ENCODE measurements around the gene TMEM236.

The TMEM236 gene

GRCh38 chr10:17751781-17752445 lies at the start of gene TMEM236:
Gene TMEM236 (plus strand): TSS chr10:17752201. CDS start chr10:17752296, 95 bp downstream.
- no peak for TF ChIP-seq CTCF (IDR thresholded peaks at IDR 0.05)

GRCh38 chr10:17703706-17704105 lies 48.3 kb upstream of the TMEM236 start:
- TF ChIP-seq CTCF (IDR thresholded peaks at IDR 0.05): no peak

GRCh38 chr10:17708821-17709220 lies 43.2 kb upstream of the TMEM236 start:
- no peak for TF ChIP-seq CTCF (IDR thresholded peaks at IDR 0.05)

- TF ChIP-seq CTCF (IDR thresholded peaks at IDR 0.05): no peak
Observed at GRCh38 chr10:17709492-17709891, 42.5 kb upstream of the TMEM236 start.

GRCh38 chr10:17710181-17710580 lies 41.8 kb upstream of the TMEM236 start:
- no peak for TF ChIP-seq CTCF (IDR thresholded peaks at IDR 0.05)

GRCh38 chr10:17712053-17712452 lies 39.9 kb upstream of the TMEM236 start:
- TF ChIP-seq CTCF (IDR thresholded peaks at IDR 0.05): no peak

- TF ChIP-seq CTCF (IDR thresholded peaks at IDR 0.05): no peak
Observed at GRCh38 chr10:17712717-17713471, 39.1 kb upstream of the TMEM236 start.
